ENCODE results near the gene LMO7.

- TF ChIP-seq CTCF (IDR thresholded peaks at IDR 0.05 in 8 of 11, conservative IDR thresholded peaks at IDR 0.05 in 3 of 11), result no peak
- no peak for TF ChIP-seq POLR2A (IDR thresholded peaks at IDR 0.05)
- no peak for TF ChIP-seq POLR2AphosphoS5 (IDR thresholded peaks at IDR 0.05)
These were observed 154.3 kb downstream of the LMO7 start for GRCh38 chr13:75790198-75790970.

Data from spleen (tissue), 7 donors.